Measurements from ENCODE around the gene CCL14. TPM values are rescaled to one million over a fixed set of nuclear protein-coding genes. Genes with fewer than 3 reads are reported as not detected.

CCL14 gene
- total RNA-seq, 1 experiment from 2014 or later = not detected

- Mint-ChIP-seq H3K36me3 (ENCODE audit: insufficient read depth in 1 of 3, low read depth in 3 of 3) (0 out of 7 replicates have a peak, but pooled peaks cover 0 to 5% (median 0%) of the 10 kb centered on the region in 3 experiments), H3K27me3 (ENCODE audit: low read depth) (peaks cover 31% of the 10 kb centered on the region), H3K4me3 (no peak overlapping the region), H3K9me3 (peaks cover 6 to 9% of the 10 kb centered on the region in 2 experiments), H3K27ac (no peak overlapping the region), H3K4me1 (no peaks in the 10 kb centered on the region)
- Histone ChIP-seq H3K4me2 (ENCODE audit: insufficient read depth, insufficient read length, low read length) (no peak overlapping the region), H3T11ph (ENCODE audit: low read length) (no peak overlapping the region), H3K27ac (ENCODE audit: insufficient read length, low read depth, low read length) (no peak overlapping the region), H2AK5ac (ENCODE audit: insufficient read length, low read length) (no peak overlapping the region), H3K56ac (ENCODE audit: insufficient read length, low read depth, low read length) (no peak overlapping the region), H3K9ac (ENCODE audit: extremely low read depth, insufficient read length, low read length) (no peak overlapping the region), H2BK20ac (ENCODE audit: low read depth, low read length, poor library complexity, severe bottlenecking) (no peak overlapping the region), H3K14ac (ENCODE audit: insufficient read depth, low read length) (no peak overlapping the region), H3K4me1 (ENCODE audit: insufficient read depth, low read length) (no peaks in the 10 kb centered on the region), H3K18ac (ENCODE audit: insufficient read length, low read depth, low read length) (no peak overlapping the region), H3K23me2 (ENCODE audit: insufficient read length, low read depth, low read length, poor library complexity, severe bottlenecking) (no peaks in the 10 kb centered on the region), H3K79me1 (ENCODE audit: insufficient read depth, low read depth, low read length, poor library complexity, severe bottlenecking) (no peaks in the 10 kb centered on the region), H3K23ac (ENCODE audit: insufficient read length, low read depth, low read length) (no peak overlapping the region), H2BK120ac (ENCODE audit: low read depth, low read length, poor library complexity, severe bottlenecking) (no peak overlapping the region), H2BK15ac (ENCODE audit: low read depth, low read length) (no peak overlapping the region), H2BK5ac (ENCODE audit: insufficient read length, low read length) (no peak overlapping the region), H2AFZ (ENCODE audit: low read length) (no peak overlapping the region), H4K91ac (ENCODE audit: insufficient read length, low read depth, low read length) (no peak overlapping the region), H3K27me3 (ENCODE audit: insufficient read depth, low read length) (no peaks in the 10 kb centered on the region), H3K9me3 (ENCODE audit: control insufficient read depth, low read depth, low read length) (no peaks in the 10 kb centered on the region), H4K8ac (replicated peaks; ENCODE audit: insufficient read length, low read depth, low read length) (no peak overlapping the region), H3K4ac (ENCODE audit: low read depth, low read length) (no peak overlapping the region), H3K79me2 (ENCODE audit: insufficient read depth, low read length) (no peaks in the 10 kb centered on the region), H4K20me1 (ENCODE audit: control insufficient read depth, insufficient read depth, insufficient read length) (no peaks in the 10 kb centered on the region), H4K5ac (ENCODE audit: insufficient read length, low read depth, low read length) (no peak overlapping the region), H2BK12ac (ENCODE audit: insufficient read length, low read depth, low read length) (no peak overlapping the region)
- TF ChIP-seq CTCF (conservative IDR thresholded peaks at IDR 0.05) = no peak
- no CpG with 5 or more reads among the region's 6 CpGs for WGBS (ENCODE audit: extremely low coverage, insufficient read length, low lambda C conversion rate)
- DNase-seq = no peak
Observed at GRCh38 chr17:36024106-36024869, 37.8 kb upstream of the CCL14 start.

All from H9 (cell line).